Stimulated activated CD8-positive, alpha-beta memory T cell treated with anti-CD3 and anti-CD28 coated beads, Interleukin-7, amount 100 ng/mL, for 4 hours (primary cell): ENCODE measurements around the gene ANKRD12.
"Not testable (repeated sequence)": the region's sequence is repeated elsewhere in the genome, so short reads cannot be mapped to it uniquely, and the experiment has no call there.

Experiments used
- DNase-seq, 2 donors: peaks; one replicate each; pipeline ENCODE4 v3.0.0-alpha.2; 2020; ENCODE audit warnings: low read depth in 2 of 2

Gene ANKRD12

GRCh38 chr18:9140984-9141383 is 4.4 kb downstream of the ANKRD12 start:
- DNase-seq: no peak

- DNase-seq: no peak
These were observed 9.6 kb downstream of the ANKRD12 start for GRCh38 chr18:9146224-9146623.

DNA sequence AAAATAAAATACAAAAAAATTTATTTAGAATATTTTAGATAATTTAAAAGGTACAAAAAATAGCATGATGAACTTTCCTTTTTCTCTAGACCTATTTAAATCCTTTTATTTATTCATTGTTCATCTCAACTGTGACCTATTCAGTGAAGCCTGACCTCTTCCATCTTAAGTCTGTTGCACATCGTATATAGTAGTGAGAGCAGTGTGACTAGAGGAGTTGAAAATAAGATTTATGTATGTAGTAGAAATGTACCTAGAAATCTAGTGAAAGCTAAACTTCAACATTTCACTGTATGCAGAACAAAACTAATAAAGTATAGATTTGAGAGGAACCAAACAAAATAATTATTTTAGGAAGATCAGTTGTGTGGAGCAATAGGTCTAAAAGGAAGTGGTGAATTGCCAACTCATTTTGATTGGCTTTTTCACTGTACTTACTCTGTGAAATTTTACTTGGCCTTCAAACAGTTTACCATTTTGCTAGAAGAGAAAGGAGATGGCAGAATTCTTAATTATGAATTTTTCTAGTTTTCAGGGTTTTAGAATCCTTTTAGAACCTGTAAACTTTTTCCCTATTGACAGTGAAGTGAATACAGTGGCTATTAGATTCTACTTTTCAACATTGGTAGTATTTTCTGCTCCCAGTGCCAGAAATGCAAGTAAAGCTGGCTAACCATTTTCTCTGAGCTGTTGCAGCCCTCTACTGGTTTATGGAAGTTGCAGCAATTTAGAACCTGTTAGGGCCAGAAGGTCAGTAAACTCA is 11.0 kb downstream of the ANKRD12 start:
- no peak for DNase-seq

DNA sequence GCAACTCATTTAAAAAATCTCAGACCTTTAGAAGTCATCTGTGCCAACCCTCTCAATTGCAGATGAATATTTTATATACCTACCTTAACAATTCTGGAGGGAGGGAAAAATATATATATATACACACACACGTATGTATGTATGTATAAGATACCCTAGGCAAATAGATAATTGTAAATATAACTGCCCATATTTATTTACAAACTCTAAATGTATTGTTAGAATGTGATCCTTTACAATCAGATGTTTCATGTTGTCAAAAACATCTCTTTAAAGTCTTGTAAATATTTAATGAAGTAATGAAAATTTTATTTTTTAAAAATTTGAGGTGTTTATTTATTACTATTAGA is 11.6 kb downstream of the ANKRD12 start:
- DNase-seq: no peak

DNA sequence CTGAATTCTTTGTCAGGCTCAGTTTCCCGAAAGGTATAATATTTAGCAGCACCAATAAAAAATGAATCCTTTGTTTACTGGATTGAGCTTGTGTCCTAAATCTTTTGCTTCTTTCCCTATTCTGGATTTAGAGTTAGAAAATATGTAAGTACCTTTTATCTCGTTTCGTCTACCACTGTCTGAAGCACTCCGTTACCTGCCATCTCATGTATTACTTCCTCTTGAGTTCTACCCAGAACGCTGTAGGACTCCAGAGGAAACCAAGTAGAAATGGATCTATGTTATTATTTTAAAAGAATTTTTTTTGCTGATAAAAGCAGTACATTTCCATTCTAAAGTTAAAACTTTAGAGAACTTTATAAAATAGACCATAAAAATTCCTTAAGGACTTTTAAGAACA is 13.5 kb downstream of the ANKRD12 start:
- no peak for DNase-seq

DNA sequence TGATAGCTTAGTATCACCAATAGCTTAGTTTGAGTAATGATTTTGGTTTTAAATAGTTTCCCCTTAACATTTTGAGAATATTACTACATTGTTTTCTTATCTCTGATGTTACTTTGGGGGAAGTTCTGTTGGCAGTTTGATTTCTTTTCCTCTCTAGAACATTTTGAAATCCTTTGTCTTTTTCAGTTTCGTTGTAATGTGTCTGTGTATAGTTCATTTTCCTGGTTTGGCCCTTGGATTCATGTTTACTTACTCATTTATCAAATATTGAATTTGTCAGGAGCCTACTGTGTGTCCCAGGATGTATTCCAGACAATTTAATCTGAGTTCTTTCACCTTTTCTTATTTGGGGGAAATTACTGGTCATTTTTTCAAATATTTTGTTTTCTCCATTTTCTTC is 16.7 kb downstream of the ANKRD12 start:
- DNase-seq: no peak

DNA sequence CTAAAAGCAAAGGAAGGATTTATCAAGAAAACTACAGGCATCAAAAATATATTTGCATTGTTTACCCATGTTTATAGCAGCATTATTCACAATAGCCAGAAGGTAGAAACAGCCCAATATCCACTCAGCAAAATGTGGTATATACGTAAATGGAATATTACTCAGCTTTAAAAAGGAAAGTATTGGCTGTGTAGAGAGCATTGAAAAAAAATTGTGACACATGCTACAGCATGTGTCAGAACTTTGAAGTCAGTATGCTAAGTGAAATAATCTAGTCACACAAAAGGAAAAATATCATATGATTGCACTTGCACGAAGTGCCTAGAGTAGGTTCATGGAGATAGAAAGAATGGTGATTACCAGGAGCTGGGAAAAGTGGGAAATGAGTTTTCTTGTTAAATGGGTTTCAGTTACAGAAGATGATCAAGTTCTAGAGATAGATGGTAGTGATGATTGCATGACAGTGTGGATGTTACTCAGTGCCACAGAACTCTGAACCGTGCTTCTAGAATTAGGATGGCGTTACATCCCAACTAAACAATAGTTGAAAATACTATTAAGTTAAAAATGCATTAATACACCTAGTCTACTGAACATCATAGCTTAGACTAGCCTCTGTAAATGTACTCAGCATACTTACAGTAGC is 20.1 kb downstream of the ANKRD12 start:
- DNase-seq: no peak

- DNase-seq: no peak
These were observed 21.2 kb downstream of the ANKRD12 start for GRCh38 chr18:9157806-9158205.

- no peak for DNase-seq
These were observed 23.4 kb downstream of the ANKRD12 start for GRCh38 chr18:9160014-9160413.

DNA sequence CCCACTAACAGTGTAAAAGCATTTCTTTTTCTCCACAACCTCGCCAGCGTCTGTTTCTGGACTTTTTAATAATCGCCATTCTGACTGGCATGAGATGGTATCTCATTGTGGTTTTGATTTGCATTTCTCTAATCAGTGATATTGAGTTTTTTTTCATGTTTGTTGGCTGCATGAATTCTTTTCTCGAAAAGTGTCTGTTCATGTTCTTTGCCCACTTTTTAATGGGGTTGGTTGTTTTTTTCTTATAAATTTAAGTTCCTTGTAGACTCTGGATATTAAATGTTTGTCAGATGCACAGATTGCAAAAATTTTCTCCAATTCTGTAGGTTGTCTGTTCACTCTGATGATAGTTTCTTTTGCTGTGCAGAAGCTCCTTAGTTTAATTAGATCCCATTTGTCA is 26.1 kb downstream of the ANKRD12 start:
- DNase-seq: not testable (repeated sequence)

DNA sequence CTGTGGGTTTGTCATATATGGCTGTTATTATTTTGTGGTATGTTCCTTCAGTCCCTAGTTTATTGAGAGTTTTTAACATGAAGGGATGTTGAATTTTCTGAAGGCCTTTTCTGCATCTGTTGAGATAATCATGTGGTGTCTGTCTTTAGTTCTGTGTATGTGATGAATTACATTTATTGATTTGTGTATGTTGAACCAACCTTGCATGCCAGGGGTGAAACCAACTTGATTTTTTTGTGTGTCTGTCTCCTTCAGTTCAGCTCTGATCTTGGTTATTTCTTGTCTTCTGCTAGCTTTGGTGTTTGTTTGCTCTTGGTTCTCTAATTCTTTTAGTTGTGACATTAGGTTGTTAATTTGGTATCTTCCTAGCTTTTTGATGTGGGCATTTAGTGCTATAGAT is 27.6 kb downstream of the ANKRD12 start:
- not testable (repeated sequence) for DNase-seq

DNA sequence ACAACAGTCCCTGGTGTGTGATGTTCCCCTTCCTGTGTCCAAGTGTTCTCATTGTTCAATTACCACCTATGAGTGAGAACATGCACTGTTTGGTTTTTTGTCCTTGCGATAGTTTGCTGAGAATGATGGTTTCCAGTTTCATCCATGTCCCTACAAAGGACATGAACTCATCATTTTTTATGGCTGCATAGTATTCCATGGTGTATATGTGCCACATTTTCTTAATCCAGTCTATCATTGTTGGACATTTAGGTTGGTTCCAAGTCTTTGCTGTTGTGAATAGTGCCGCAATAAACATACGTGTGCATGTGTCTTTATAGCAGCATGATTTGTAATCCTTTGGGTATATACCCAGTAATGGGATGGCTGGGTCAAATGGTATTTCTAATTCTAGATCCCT is 29.3 kb downstream of the ANKRD12 start:
- not testable (repeated sequence) for DNase-seq

- DNase-seq: not testable (repeated sequence)
These were observed 32.9 kb downstream of the ANKRD12 start for GRCh38 chr18:9169515-9169914.

DNA sequence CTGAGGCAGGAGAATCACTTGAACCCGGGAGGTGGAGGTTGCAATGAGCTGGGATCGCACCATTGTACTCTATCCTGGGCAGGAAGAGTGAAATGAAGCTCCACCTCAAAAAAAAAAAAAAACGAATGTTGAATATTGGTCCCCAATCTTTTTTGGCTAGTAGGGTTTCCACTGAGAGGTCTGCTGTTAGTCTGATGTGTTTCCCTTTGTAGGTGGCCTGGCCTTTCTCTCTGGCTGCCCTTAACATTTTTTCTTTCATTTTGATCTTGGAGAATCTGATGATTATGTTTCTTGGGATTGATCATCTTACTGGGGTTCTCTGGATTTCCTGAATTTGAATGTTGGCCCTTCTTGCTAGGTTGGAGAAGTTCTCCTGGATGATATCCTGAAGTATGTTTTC is 35.3 kb downstream of the ANKRD12 start:
- DNase-seq: not testable (repeated sequence)

DNA sequence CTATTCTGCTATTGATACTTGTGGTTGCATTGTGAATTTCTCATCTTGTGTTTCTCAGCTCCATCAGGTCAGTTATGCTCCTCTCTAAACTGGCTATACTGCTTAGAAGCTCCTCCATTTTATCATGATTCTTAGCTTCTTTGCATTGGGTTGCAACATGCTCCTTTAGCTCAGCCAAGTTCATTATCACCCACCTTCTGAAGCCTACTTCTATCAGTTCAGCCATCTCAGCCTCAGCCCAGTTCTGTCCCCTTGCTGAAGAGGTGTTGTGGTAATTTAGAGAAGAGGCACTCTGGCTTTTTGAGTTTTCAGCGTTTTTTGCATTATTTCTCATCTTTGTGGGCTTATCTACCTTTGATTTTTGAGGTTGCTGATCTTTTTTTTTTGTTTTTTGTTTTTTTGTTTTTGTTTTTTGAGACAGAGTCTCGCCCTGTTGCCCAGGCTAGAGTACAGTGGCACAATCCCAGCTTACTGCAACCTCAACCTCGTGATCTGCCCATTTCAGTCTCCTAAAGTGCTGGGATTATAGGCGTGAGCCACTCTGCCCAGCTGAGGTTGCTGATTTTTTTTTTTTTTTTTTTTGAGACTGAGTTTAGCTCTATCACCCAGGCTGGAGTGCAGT is 36.0 kb downstream of the ANKRD12 start:
- no peak for DNase-seq

DNA sequence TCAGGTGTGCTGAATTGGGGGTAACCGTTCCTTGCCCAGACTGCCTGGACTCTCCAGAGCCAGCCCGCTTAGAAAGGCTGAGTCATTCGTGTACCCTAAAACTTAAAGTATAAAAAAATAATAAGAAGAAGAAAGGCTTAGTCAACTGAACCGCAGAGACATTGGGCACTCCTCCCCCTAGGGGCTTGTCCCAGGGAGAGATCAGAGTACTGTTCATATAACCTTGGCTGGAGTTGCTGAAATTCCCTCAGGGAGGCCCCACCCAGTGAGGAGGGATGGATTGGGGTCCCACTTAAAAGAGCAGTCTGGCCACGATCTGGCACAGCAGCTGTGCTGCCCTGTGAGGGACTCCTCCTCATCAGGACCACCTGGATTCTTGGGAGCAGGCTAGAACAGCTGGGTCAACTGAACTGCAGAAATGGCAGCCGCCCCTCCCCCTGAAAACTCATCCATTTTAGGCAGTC is 37.2 kb downstream of the ANKRD12 start:
- DNase-seq: no peak

GRCh38 chr18:9174302-9174701 is 37.7 kb downstream of the ANKRD12 start:
- no peak for DNase-seq

DNA sequence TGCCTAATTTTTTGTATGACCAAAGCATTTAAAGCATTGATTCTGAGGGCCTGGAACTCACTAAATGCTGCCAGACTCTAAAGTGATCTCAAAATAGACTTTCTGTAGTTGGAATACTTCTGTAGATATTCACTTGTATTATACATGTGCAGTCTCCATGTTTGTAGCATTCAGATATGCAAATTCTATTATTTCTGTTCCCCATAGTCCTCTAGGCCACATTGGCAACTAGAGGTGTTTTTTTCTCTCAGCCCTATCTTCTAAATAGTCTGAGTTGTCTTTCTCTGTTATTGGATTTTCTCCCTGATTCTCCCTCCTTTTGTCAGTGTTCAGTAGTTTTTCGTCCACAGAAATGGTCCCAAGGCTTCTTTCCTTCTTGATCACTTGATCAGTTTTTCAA is 38.5 kb downstream of the ANKRD12 start:
- no peak for DNase-seq

DNA sequence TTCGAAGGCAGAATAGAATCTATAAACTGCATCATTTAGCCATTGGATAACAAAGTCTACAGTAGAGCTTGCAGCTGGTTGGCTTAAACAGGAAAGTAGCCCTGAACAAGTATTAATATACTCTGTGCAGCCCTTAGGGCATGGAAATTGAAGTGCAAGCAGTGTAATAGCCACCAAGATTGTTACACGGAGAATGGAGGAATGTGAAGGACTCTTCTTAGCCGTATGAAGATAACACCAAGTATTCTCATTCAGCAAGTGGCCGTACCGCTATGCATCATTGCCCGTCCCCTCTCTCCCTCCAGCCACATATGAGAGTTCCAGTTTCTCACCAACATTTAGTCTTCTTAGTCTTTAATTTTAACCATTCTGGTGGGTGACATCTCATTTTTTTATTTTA is 40.5 kb downstream of the ANKRD12 start:
- DNase-seq: no peak

DNA sequence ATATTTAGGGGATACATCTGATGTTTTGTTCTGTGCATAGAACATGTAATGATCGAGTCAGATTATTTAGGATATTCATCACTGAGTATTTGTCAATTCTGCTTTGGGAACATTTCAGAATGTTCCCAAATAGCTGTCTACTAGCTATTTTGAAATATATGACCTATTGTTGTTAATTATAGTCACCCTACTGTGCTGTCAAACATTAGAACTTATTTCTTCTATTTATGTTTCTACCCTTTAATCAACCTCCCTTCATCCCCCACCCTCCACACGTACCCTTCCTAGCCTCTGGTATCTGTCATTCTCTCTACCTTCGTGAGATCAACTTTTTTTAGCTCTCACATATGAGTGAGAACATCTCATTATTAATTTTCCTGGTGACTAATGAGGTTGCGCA is 40.9 kb downstream of the ANKRD12 start:
- DNase-seq: no peak

DNA sequence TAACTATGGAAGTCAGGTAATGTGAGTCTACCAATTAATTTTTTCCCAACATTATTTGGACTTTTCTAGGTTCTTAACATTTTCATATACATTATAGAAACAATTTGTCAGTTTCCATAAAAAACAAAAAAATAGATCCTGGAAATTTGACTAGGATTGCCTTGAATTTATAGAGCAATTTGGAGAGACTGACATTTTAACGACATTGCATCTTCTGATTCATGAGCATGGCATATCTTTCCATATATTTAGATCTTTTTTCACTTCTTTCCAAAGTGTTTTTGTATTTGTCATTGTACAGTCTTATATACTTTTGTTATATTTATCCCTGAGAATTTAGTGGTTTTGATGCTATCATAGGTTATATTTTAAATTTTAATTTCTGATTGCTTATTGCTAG is 42.0 kb downstream of the ANKRD12 start:
- DNase-seq: no peak

GRCh38 chr18:9181275-9181674 is 44.7 kb downstream of the ANKRD12 start:
- no peak for DNase-seq

DNA sequence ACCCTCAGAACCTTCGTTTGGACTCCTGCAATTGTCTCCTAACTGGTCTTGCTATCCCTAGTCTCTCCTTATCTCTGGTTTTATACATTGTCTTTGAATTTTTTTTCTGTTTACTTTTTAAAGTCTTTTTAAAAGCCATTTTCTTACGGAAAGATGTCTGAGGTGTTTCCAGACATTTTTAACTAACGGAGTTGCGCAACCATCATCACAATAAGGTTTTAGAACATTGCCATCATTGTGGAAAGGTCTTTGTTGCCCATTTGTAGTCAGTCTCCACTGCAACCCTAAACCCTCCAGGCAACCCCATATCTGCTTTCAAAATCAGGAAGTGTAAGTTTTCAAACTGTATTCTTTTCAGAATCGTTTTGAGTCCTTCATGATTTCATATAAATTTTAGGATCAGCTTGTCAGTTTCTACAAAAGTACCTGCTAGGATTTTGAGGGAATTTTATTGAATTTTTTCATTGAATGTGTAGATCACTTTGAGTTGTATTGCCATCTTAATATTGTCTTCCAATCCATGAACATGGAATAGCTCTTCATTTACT is 46.3 kb downstream of the ANKRD12 start:
- DNase-seq: no peak
